ENCODE measurements around the gene OLIG3. TPM values are rescaled to one million over a fixed set of nuclear protein-coding genes. Genes with fewer than 3 reads are reported as not detected.

OLIG3 gene
- total RNA-seq, 1 donor from 2014 or later, result 0.14 TPM

DNA sequence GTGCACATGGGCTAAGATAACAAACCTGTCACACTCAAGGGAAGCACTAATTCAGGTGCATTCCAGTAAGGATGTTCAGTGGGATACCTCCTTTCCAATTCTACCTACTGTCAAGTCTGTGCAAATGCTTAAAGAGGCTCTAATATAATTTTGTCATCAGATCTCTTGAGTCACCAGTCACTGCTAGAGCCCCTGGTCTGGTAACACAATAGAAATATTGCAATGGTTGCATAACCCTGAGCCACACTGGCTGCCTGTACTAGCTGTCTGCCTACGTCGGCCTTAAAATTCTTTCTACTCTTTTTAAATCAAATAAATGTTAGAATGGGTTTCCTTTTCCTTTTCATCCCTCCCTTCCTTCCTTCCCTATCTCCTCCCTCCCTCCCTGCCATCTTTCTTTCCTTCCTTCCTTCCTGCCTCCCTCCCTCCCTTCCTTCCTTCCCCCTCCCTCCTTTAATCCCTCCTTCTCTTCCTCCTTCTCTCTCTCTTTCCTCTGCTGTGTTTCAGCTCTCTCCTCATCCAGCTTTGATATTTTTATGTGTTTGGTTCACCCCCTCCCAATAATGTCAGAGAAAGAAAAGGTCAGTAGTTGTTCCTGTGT, 28.1 kb upstream of the OLIG3 start:
- no peak overlapping the region for H3K9ac ChIP-seq (ENCODE audit: low read length)
- Mint-ChIP-seq H3K27ac (ENCODE audit: unreplicated experiment) (no peak overlapping the region), H3K36me3 (ENCODE audit: low read depth, unreplicated experiment) (no peaks in the 10 kb centered on the region), H3K9me3 (ENCODE audit: unreplicated experiment) (peaks cover 5% of the 10 kb centered on the region), H3K4me3 (ENCODE audit: unreplicated experiment) (no peak overlapping the region), H3K4me1 (ENCODE audit: low read depth, unreplicated experiment) (no peaks in the 10 kb centered on the region), H3K27me3 (ENCODE audit: low read depth, unreplicated experiment) (peaks cover 4% of the 10 kb centered on the region)
- no peak overlapping the region for H3K4me2 ChIP-seq (ENCODE audit: low read length)
- TF ChIP-seq EZH2 (IDR thresholded peaks at IDR 0.05; ENCODE audit: insufficient read depth, low read length) (no peak), CTCF (IDR thresholded peaks at IDR 0.05; ENCODE audit: insufficient read depth, low read depth, low read length) (no peak)
- H3K27me3 ChIP-seq (ENCODE audit: insufficient read depth, low read length), result peaks cover 22% of the 10 kb centered on the region
- H2AFZ ChIP-seq (ENCODE audit: low read depth, low read length), result no peak overlapping the region
- no peaks in the 10 kb centered on the region for H3K36me3 ChIP-seq (ENCODE audit: insufficient read depth, low read length)
- no peak for DNase-seq (ENCODE audit: low read depth)
- H3K9me3 ChIP-seq (ENCODE audit: insufficient read depth, low read depth, low read length), result no peaks in the 10 kb centered on the region
- H4K20me1 ChIP-seq (ENCODE audit: insufficient read depth, low read length), result no peaks in the 10 kb centered on the region
- no peaks in the 10 kb centered on the region for H3K79me2 ChIP-seq (ENCODE audit: insufficient read depth, low read length)
- no peak overlapping the region for H3K27ac ChIP-seq (ENCODE audit: low read depth, low read length)
- no peak for FAIRE-seq
- no peaks in the 10 kb centered on the region for H3K4me1 ChIP-seq (ENCODE audit: insufficient read depth, low read length)
- no peak overlapping the region for H3K4me3 ChIP-seq (ENCODE audit: insufficient read depth, low read depth, low read length)

- TF ChIP-seq CTCF (IDR thresholded peaks at IDR 0.05; ENCODE audit: insufficient read depth, low read depth, low read length) (no peak), EZH2 (IDR thresholded peaks at IDR 0.05; ENCODE audit: insufficient read depth, low read length) (no peak)
- Mint-ChIP-seq H3K27ac (ENCODE audit: unreplicated experiment) (no peak overlapping the region), H3K36me3 (ENCODE audit: low read depth, unreplicated experiment) (no peaks in the 10 kb centered on the region), H3K4me1 (ENCODE audit: low read depth, unreplicated experiment) (no peaks in the 10 kb centered on the region), H3K27me3 (ENCODE audit: low read depth, unreplicated experiment) (peaks cover 19% of the 10 kb centered on the region), H3K9me3 (ENCODE audit: unreplicated experiment) (peaks cover 5% of the 10 kb centered on the region), H3K4me3 (ENCODE audit: unreplicated experiment) (no peak overlapping the region)
- no peaks in the 10 kb centered on the region for H3K36me3 ChIP-seq (ENCODE audit: insufficient read depth, low read length)
- no peaks in the 10 kb centered on the region for H3K79me2 ChIP-seq (ENCODE audit: insufficient read depth, low read length)
- H3K27ac ChIP-seq (ENCODE audit: low read depth, low read length), result no peak overlapping the region
- DNase-seq (ENCODE audit: low read depth) (no peak), FAIRE-seq (no peak)
- H3K9ac ChIP-seq (ENCODE audit: low read length), result no peak overlapping the region
- no peak overlapping the region for H3K4me3 ChIP-seq (ENCODE audit: insufficient read depth, low read depth, low read length)
- no peak overlapping the region for H2AFZ ChIP-seq (ENCODE audit: low read depth, low read length)
- H3K4me1 ChIP-seq (ENCODE audit: insufficient read depth, low read length), result no peaks in the 10 kb centered on the region
- H4K20me1 ChIP-seq (ENCODE audit: insufficient read depth, low read length), result no peaks in the 10 kb centered on the region
- H3K4me2 ChIP-seq (ENCODE audit: low read length), result no peak overlapping the region
- no peaks in the 10 kb centered on the region for H3K9me3 ChIP-seq (ENCODE audit: insufficient read depth, low read depth, low read length)
- H3K27me3 ChIP-seq (ENCODE audit: insufficient read depth, low read length), result peaks cover 30% of the 10 kb centered on the region
Observed at GRCh38 chr6:137520520-137520919, 26.3 kb upstream of the OLIG3 start.

DNA sequence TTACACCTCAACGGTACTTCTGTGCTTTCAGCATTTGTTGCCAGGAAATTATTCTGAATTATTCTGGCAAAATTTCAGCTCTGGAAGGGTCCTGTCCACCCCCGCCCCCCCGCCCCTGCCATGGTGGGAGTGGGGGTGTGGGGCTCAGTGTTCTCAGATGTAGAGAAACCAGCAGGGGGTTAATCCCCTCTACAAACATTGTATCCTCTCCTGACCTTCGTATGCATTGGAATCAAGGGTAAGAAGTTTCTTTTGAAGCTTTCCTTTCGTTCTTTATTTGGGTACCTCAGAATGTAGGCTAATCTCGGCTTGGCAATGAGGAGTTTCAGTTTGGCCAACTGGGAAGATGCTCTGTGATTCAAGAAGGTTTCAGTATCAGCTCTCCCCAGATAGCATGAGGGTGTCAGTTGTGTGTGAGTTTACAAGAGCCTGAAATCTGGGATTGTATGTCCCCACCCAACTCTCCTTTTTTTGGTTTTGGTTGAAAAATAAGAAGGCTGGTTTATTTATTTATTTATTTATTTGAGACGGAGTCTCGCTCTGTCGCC, 25.5 kb upstream of the OLIG3 start:
- H3K4me2 ChIP-seq (ENCODE audit: low read length), result no peak overlapping the region
- Mint-ChIP-seq H3K27me3 (ENCODE audit: low read depth, unreplicated experiment) (peaks cover 25% of the 10 kb centered on the region), H3K4me1 (ENCODE audit: low read depth, unreplicated experiment) (no peaks in the 10 kb centered on the region), H3K27ac (ENCODE audit: unreplicated experiment) (no peak overlapping the region), H3K9me3 (ENCODE audit: unreplicated experiment) (no peaks in the 10 kb centered on the region), H3K4me3 (ENCODE audit: unreplicated experiment) (no peak overlapping the region), H3K36me3 (ENCODE audit: low read depth, unreplicated experiment) (no peaks in the 10 kb centered on the region)
- H3K9ac ChIP-seq (ENCODE audit: low read length), result no peak overlapping the region
- peaks cover 34% of the 10 kb centered on the region for H3K27me3 ChIP-seq (ENCODE audit: insufficient read depth, low read length)
- FAIRE-seq, result no peak
- TF ChIP-seq CTCF (IDR thresholded peaks at IDR 0.05; ENCODE audit: insufficient read depth, low read depth, low read length) (no peak), EZH2 (IDR thresholded peaks at IDR 0.05; ENCODE audit: insufficient read depth, low read length) (no peak)
- DNase-seq (ENCODE audit: low read depth), result no peak
- no peaks in the 10 kb centered on the region for H3K9me3 ChIP-seq (ENCODE audit: insufficient read depth, low read depth, low read length)
- H4K20me1 ChIP-seq (ENCODE audit: insufficient read depth, low read length), result no peaks in the 10 kb centered on the region
- no peak overlapping the region for H3K4me3 ChIP-seq (ENCODE audit: insufficient read depth, low read depth, low read length)
- H3K4me1 ChIP-seq (ENCODE audit: insufficient read depth, low read length), result no peaks in the 10 kb centered on the region
- no peak overlapping the region for H3K27ac ChIP-seq (ENCODE audit: low read depth, low read length)
- H3K36me3 ChIP-seq (ENCODE audit: insufficient read depth, low read length), result no peaks in the 10 kb centered on the region
- H2AFZ ChIP-seq (ENCODE audit: low read depth, low read length), result no peak overlapping the region
- no peaks in the 10 kb centered on the region for H3K79me2 ChIP-seq (ENCODE audit: insufficient read depth, low read length)

All from astrocyte (in vitro differentiated cells and primary cell).